Neural cell (in vitro differentiated cells): Measurements from ENCODE around the gene APIP. TPM values are rescaled to one million over a fixed set of nuclear protein-coding genes. Genes with fewer than 3 reads are reported as not detected.

Experiments used
- H2AFZ ChIP-seq: fragments of 200-600, 300-800 bp; sonication (generic), shearing (Covaris generic); 2 replicates; pipeline ENCODE4 v1.6.0; 2014; ENCODE audit warnings: low read depth, mild to moderate bottlenecking, antibody characterized with exemption, low read length, moderate library complexity
- H3F3A ChIP-seq: fragments of 200-600 bp; shearing (Covaris generic); 2 replicates; pipeline ENCODE4 v1.6.1; 2016; ENCODE audit warnings: mild to moderate bottlenecking, moderate library complexity, mixed read lengths, antibody characterized with exemption, low read length; ENCODE audit not compliant: insufficient read depth, poor library complexity, severe bottlenecking
- H3K27ac ChIP-seq: fragments of 200-600, 300-800 bp; sonication (generic), shearing (Covaris generic); 2 replicates; pipeline ENCODE4 v1.5.1; 2014; ENCODE audit warnings: mild to moderate bottlenecking, low read length, moderate library complexity
- H3K27me3 ChIP-seq: fragments of 300-800, 200-600 bp; sonication (generic), shearing (Covaris generic); 2 replicates; pipeline ENCODE4 v1.6.0; 2014; ENCODE audit warnings: mild to moderate bottlenecking, low read depth, low read length, moderate library complexity; ENCODE audit not compliant: insufficient read depth
- H3K36me3 ChIP-seq: fragments of 300-800, 200-600 bp; sonication (generic), shearing (Covaris generic); 2 replicates; pipeline ENCODE4 v1.5.1; 2014; ENCODE audit warnings: mild to moderate bottlenecking, antibody characterized with exemption, low read length, moderate library complexity; ENCODE audit not compliant: insufficient read depth
- H3K4me2 ChIP-seq: fragments of 300-800, 200-600 bp; sonication (generic), shearing (Covaris generic); 2 replicates; pipeline ENCODE4 v1.6.0; 2014; ENCODE audit warnings: mild to moderate bottlenecking, low read length
- H3K4me3 ChIP-seq: fragments of 300-800, 200-600 bp; sonication (generic), shearing (Covaris generic); 2 replicates; pipeline ENCODE4 v1.5.1; 2014; ENCODE audit warnings: mild to moderate bottlenecking, low read length, moderate library complexity
- H3K79me2 ChIP-seq: fragments of 200-600 bp; shearing (Covaris generic); replicated peaks from 2 replicates; pipeline ENCODE4 v1.6.0; 2014; ENCODE audit warnings: mild to moderate bottlenecking, low read length, moderate library complexity; ENCODE audit not compliant: insufficient read depth
- H3K9ac ChIP-seq: fragments of 300-800, 200-600 bp; sonication (generic), shearing (Covaris generic); 2 replicates; pipeline ENCODE4 v1.6.1; 2016; ENCODE audit warnings: mild to moderate bottlenecking, low read length, mixed read lengths
- H3K9me2 ChIP-seq: fragments of 200-600 bp; shearing (Covaris generic); 2 replicates; pipeline ENCODE4 v1.6.1; 2016; ENCODE audit warnings: mild to moderate bottlenecking, low read length, mixed read lengths; ENCODE audit not compliant: insufficient read depth
- H3K9me3 ChIP-seq: fragments of 200-600, 300-800 bp; sonication (generic), shearing (Covaris generic); 2 replicates; pipeline ENCODE4 v1.6.1; 2016; ENCODE audit warnings: mild to moderate bottlenecking, mixed run types, low read length, moderate library complexity, mixed read lengths
- H4K20me1 ChIP-seq: fragments of 200-600 bp; shearing (Covaris generic); 2 replicates; pipeline ENCODE4 v1.6.1; 2016; ENCODE audit warnings: mild to moderate bottlenecking, mixed run types; ENCODE audit not compliant: insufficient read depth
- EP300 ChIP-seq: fragments of 450-650 bp; conservative IDR thresholded peaks from 2 replicates; pipeline ENCODE4 v1.6.1; 2014; ENCODE audit warnings: antibody characterized with exemption, mild to moderate bottlenecking, moderate library complexity; ENCODE audit not compliant: poor library complexity, severe bottlenecking
- EZH2 ChIP-seq: fragments of 200-600, 300-800 bp; shearing (Covaris generic), sonication (generic); IDR thresholded peaks from 2 replicates; pipeline ENCODE4 v1.6.1; 2014; ENCODE audit warnings: antibody characterized with exemption, low read length, borderline replicate concordance, mild to moderate bottlenecking; ENCODE audit not compliant: insufficient read depth, poor library complexity, severe bottlenecking
- MXI1 ChIP-seq: fragments of 450-650 bp; conservative IDR thresholded peaks from 2 replicates; pipeline ENCODE4 v1.6.1; 2014; ENCODE audit warnings: antibody characterized with exemption, mild to moderate bottlenecking; ENCODE audit not compliant: poor library complexity, severe bottlenecking
- POLR2AphosphoS5 ChIP-seq: IDR thresholded peaks from 2 replicates; pipeline ENCODE4 v1.6.1; 2012
- RAD21 ChIP-seq: fragments of 450-650 bp; conservative IDR thresholded peaks from 2 replicates; pipeline ENCODE4 v1.6.1; 2014; ENCODE audit warnings: antibody characterized with exemption, mild to moderate bottlenecking, moderate library complexity
- SMC3 ChIP-seq: fragments of 450-650 bp; conservative IDR thresholded peaks from 2 replicates; pipeline ENCODE4 v1.6.1; 2014; ENCODE audit warnings: antibody characterized with exemption, mild to moderate bottlenecking, moderate library complexity; ENCODE audit not compliant: poor library complexity
- TAF1 ChIP-seq: IDR thresholded peaks from 2 replicates; pipeline ENCODE4 v1.6.1; 2012; ENCODE audit warnings: low read depth
- polyA plus RNA-seq: library from polyadenylated mRNA; depleted of rRNA; stranded (reverse); fragments of >200 nt; gene quantifications from 2 replicates; pipeline ENCODE4 v1.2.3, GENCODE V29; 2014
- TF ChIP-seq, protein P1 (sequence below): fragments of 450-650 bp; IDR thresholded peaks from 2 replicates; pipeline ENCODE4 v1.5.1; 2014; ENCODE audit warnings: antibody characterized with exemption, mild to moderate bottlenecking, moderate library complexity; ENCODE audit not compliant: poor library complexity, severe bottlenecking
- TF ChIP-seq, protein P2 (sequence below): IDR thresholded peaks from 2 replicates; pipeline ENCODE4 v1.6.1; 2012; ENCODE audit warnings: borderline replicate concordance

Gene APIP
- polyA plus RNA-seq, 1 donor from 2014 or later = 45.9 TPM

DNA sequence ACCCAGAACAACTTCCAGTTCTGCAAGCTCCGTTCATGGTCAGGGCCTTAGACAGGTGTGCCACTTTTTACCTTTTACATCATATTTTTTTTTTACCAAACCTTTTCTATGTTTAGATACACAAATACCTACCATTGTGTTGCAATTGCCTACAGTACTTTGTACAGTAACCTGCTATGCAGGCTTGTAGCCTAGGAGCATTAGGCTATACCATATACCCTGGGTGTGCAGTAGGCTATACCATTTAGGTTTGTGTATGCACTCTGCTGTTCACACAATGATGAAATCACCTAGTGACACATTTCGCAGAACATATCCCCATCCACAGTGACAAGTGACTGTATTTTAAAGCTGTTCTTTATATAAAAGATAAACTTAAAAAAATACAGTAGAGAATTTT lies 29.6 kb downstream of the APIP start:
- H4K20me1 ChIP-seq = no peaks in the 10 kb centered on the region
- TF ChIP-seq, protein P1, sequence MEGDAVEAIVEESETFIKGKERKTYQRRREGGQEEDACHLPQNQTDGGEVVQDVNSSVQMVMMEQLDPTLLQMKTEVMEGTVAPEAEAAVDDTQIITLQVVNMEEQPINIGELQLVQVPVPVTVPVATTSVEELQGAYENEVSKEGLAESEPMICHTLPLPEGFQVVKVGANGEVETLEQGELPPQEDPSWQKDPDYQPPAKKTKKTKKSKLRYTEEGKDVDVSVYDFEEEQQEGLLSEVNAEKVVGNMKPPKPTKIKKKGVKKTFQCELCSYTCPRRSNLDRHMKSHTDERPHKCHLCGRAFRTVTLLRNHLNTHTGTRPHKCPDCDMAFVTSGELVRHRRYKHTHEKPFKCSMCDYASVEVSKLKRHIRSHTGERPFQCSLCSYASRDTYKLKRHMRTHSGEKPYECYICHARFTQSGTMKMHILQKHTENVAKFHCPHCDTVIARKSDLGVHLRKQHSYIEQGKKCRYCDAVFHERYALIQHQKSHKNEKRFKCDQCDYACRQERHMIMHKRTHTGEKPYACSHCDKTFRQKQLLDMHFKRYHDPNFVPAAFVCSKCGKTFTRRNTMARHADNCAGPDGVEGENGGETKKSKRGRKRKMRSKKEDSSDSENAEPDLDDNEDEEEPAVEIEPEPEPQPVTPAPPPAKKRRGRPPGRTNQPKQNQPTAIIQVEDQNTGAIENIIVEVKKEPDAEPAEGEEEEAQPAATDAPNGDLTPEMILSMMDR = no peak
- TF ChIP-seq TAF1 (no peak), RAD21 (no peak), EP300 (no peak)
- H3F3A ChIP-seq = no peaks in the 10 kb centered on the region
- no peaks in the 10 kb centered on the region for H3K9me3 ChIP-seq
- H3K79me2 ChIP-seq = no peaks in the 10 kb centered on the region
- no peaks in the 10 kb centered on the region for H3K9me2 ChIP-seq
- H3K9ac ChIP-seq = no peak overlapping the region
- H3K4me2 ChIP-seq = no peak overlapping the region
- no peak overlapping the region for H3K27ac ChIP-seq
- no peaks in the 10 kb centered on the region for H3K27me3 ChIP-seq
- no peak overlapping the region for H2AFZ ChIP-seq
- H3K36me3 ChIP-seq = peaks cover 7% of the 10 kb centered on the region
- no peak overlapping the region for H3K4me3 ChIP-seq

DNA sequence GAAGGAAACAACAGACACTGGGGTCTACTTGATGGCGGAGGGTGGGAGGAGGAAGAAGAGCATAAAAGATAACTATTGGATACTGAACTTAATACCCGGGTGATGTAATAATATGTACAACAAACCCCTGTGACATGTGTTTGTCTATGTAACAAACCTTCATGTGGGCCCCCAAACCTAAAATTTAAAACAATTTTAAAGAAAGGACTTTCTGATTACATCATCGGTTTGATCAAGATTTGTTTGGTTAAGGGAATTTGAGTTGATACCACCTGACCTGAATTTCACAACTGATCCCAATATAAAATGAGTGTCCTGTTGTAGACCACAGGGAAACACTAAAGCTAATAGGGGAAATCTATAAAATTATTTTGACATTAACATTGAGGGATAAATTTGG lies 34.3 kb downstream of the APIP start:
- H3K27me3 ChIP-seq = no peaks in the 10 kb centered on the region
- no peak overlapping the region for H3K27ac ChIP-seq
- H4K20me1 ChIP-seq = no peaks in the 10 kb centered on the region
- H3K79me2 ChIP-seq = no peaks in the 10 kb centered on the region
- peaks cover 6% of the 10 kb centered on the region for H3K36me3 ChIP-seq
- no peaks in the 10 kb centered on the region for H3K9me3 ChIP-seq
- no peaks in the 10 kb centered on the region for H3K9me2 ChIP-seq
- H3K9ac ChIP-seq = no peak overlapping the region
- no peak overlapping the region for H3K4me2 ChIP-seq
- TF ChIP-seq RAD21 = no peak
- H3K4me3 ChIP-seq = no peak overlapping the region
- H2AFZ ChIP-seq = no peak overlapping the region
- no peaks in the 10 kb centered on the region for H3F3A ChIP-seq

DNA sequence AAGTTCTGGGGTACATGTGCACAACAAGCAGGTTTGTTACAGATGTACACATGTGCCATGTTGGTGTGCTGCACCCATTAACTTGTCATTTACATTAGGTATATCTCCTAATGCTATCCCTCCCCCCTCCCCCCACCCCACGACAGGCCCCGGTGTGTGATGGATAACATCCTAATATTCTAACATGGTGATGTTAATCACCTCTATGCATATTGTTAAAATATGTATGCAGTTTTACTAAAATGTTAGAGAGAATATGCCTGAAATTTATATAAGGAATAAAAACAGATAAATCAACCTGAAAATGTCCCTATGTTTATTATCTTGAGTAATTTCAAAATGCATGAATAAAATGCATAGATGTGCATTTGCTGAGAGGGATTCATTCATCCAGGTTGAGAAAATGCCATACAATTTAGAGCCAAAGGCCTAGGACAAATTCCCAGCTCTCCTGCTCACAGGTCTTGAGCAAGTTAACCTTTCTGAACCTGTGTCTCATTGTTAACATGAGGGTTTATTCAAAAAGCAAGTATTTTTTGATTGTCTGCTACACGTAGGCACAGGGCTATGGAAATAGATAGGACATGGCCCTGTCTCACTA lies 38.7 kb downstream of the APIP start:
- Histone ChIP-seq H4K20me1 (no peaks in the 10 kb centered on the region), H3K27ac (no peak overlapping the region), H3K4me3 (no peak overlapping the region), H3K9me2 (no peaks in the 10 kb centered on the region), H3K9me3 (no peaks in the 10 kb centered on the region), H3F3A (no peaks in the 10 kb centered on the region), H2AFZ (no peak overlapping the region), H3K27me3 (no peaks in the 10 kb centered on the region), H3K79me2 (no peaks in the 10 kb centered on the region), H3K9ac (no peak overlapping the region), H3K4me2 (no peak overlapping the region), H3K36me3 (peaks cover 6% of the 10 kb centered on the region)
- TF ChIP-seq SMC3 (no peak), POLR2AphosphoS5 (no peak), RAD21 (no peak), MXI1 (no peak), TAF1 (no peak), EP300 (no peak), EZH2 (no peak)
- TF ChIP-seq, protein P1 = no peak
- TF ChIP-seq, protein P2, sequence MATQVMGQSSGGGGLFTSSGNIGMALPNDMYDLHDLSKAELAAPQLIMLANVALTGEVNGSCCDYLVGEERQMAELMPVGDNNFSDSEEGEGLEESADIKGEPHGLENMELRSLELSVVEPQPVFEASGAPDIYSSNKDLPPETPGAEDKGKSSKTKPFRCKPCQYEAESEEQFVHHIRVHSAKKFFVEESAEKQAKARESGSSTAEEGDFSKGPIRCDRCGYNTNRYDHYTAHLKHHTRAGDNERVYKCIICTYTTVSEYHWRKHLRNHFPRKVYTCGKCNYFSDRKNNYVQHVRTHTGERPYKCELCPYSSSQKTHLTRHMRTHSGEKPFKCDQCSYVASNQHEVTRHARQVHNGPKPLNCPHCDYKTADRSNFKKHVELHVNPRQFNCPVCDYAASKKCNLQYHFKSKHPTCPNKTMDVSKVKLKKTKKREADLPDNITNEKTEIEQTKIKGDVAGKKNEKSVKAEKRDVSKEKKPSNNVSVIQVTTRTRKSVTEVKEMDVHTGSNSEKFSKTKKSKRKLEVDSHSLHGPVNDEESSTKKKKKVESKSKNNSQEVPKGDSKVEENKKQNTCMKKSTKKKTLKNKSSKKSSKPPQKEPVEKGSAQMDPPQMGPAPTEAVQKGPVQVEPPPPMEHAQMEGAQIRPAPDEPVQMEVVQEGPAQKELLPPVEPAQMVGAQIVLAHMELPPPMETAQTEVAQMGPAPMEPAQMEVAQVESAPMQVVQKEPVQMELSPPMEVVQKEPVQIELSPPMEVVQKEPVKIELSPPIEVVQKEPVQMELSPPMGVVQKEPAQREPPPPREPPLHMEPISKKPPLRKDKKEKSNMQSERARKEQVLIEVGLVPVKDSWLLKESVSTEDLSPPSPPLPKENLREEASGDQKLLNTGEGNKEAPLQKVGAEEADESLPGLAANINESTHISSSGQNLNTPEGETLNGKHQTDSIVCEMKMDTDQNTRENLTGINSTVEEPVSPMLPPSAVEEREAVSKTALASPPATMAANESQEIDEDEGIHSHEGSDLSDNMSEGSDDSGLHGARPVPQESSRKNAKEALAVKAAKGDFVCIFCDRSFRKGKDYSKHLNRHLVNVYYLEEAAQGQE = no peak
